Keratinocyte (primary cell): ENCODE measurements around the gene CIDEC. TPM values are rescaled to one million over a fixed set of nuclear protein-coding genes. Genes with fewer than 3 reads are reported as not detected.
A peak's percentile ranks its signal among the peaks of the same experiment; 100 is the strongest.
"Not testable (repeated sequence)": the region's sequence is repeated elsewhere in the genome, so short reads cannot be mapped to it uniquely, and the experiment has no call there.

Source experiments
- DNase-seq: peaks from one replicate; pipeline ENCODE4 v3.0.0-alpha.2; 2011; ENCODE audit warnings: low read depth, missing footprints, low spot score
- FAIRE-seq: peaks from 2 replicates; lab custom pipeline; 2011; peaks lifted over from hg19 to GRCh38; lab: Jason Lieb, UNC
- H2AFZ ChIP-seq: 2 replicates; pipeline ENCODE4 v1.6.0; 2012; ENCODE audit warnings: low read length, control low read depth, inconsistent platforms; ENCODE audit not compliant: control insufficient read depth
- H3K27ac ChIP-seq: 2 replicates; pipeline ENCODE4 v1.5.1; 2011; ENCODE audit warnings: low read length; ENCODE audit not compliant: control insufficient read depth, insufficient read depth
- H3K27me3 ChIP-seq: 3 replicates; pipeline ENCODE4 v1.6.0; 2011; ENCODE audit warnings: low read length; ENCODE audit not compliant: control insufficient read depth, insufficient read depth; ENCODE audit errors: extremely low read depth
- H3K36me3 ChIP-seq, 2 experiments: 2 replicates in 1 of 2; 3 replicates in 1 of 2; pipeline ENCODE4 v1.5.1; 2011; ENCODE audit warnings: low read length in 2 of 2, mild to moderate bottlenecking in 1 of 2; ENCODE audit not compliant: control insufficient read depth in 2 of 2, insufficient read depth in 2 of 2; ENCODE audit errors: extremely low read depth in 1 of 2
- H3K4me1 ChIP-seq: 3 replicates; pipeline ENCODE4 v1.5.1; 2011; ENCODE audit warnings: low read length; ENCODE audit not compliant: control insufficient read depth, insufficient read depth; ENCODE audit errors: extremely low read depth
- H3K4me2 ChIP-seq: 3 replicates; pipeline ENCODE4 v1.6.0; 2011; ENCODE audit warnings: low read depth, low read length; ENCODE audit not compliant: control insufficient read depth, insufficient read depth; ENCODE audit errors: extremely low read depth
- H3K4me3 ChIP-seq, 3 experiments: fragments of 200-600 bp in 1 of 3; sonication (generic) in 1 of 3; 2 replicates in 2 of 3; 3 replicates in 1 of 3; pipeline ENCODE4 v1.5.1; 2011 to 2016; ENCODE audit warnings: low read length in 3 of 3, mild to moderate bottlenecking in 3 of 3, control low read depth in 2 of 3, inconsistent platforms in 1 of 3, low read depth in 1 of 3, mixed read lengths in 1 of 3, mixed run types in 1 of 3, moderate library complexity in 1 of 3; ENCODE audit not compliant: control insufficient read depth in 2 of 3, insufficient read depth in 2 of 3; ENCODE audit errors: extremely low read depth in 1 of 3
- H3K79me2 ChIP-seq: 2 replicates; pipeline ENCODE4 v1.6.0; 2012; ENCODE audit warnings: low read length; ENCODE audit not compliant: control insufficient read depth, insufficient read depth
- H3K9ac ChIP-seq: 3 replicates; pipeline ENCODE4 v1.6.0; 2011; ENCODE audit warnings: low read length; ENCODE audit not compliant: control insufficient read depth, insufficient read depth; ENCODE audit errors: extremely low read depth
- H3K9me1 ChIP-seq: 3 replicates; pipeline ENCODE4 v1.6.0; 2011; ENCODE audit warnings: low read length; ENCODE audit not compliant: control insufficient read depth, insufficient read depth; ENCODE audit errors: extremely low read depth
- H3K9me3 ChIP-seq: 2 replicates; pipeline ENCODE4 v1.5.1; 2012; ENCODE audit warnings: low read depth, low read length; ENCODE audit not compliant: control insufficient read depth
- H4K20me1 ChIP-seq: 3 replicates; pipeline ENCODE4 v1.6.0; 2011; ENCODE audit warnings: low read length; ENCODE audit not compliant: control insufficient read depth, insufficient read depth; ENCODE audit errors: extremely low read depth
- EZH2 ChIP-seq: IDR thresholded peaks from one replicate; pipeline ENCODE4 v1.6.1; 2012; ENCODE audit warnings: inconsistent platforms, mild to moderate bottlenecking, low read length, moderate library complexity
- dilution Hi-C: fragments of 300-500 bp; cut with MboI; formaldehyde crosslinking; loops from one replicate; pipeline ENCODE4 v1.7.0; 2020; ENCODE audit warnings: low sequenced_read_pairs; ENCODE audit not compliant: extremely low pct_ligation_motif_present
- polyA plus RNA-seq, 5 experiments: library from polyadenylated mRNA; depleted of rRNA in 3 of 5; stranded (reverse) in 3 of 5; stranded (forward) in 1 of 5; unstranded in 1 of 5; fragments of >200 nt; gene quantifications; 1 replicate in 1 of 5; 2 replicates in 3 of 5; 3 replicates in 1 of 5; pipeline versions ENCODE4 v1.2.1 to v1.2.3, GENCODE V29; 2011 to 2012; ENCODE audit warnings: missing spikeins in 2 of 5, low read depth in 1 of 5, low replicate concordance in 1 of 5
- TF ChIP-seq, protein P1 (sequence below), 3 experiments: IDR thresholded peaks in 1 of 3; conservative IDR thresholded peaks in 1 of 3; optimal IDR thresholded peaks in 1 of 3; 2 replicates in 2 of 3; 3 replicates in 1 of 3; pipeline versions ENCODE3 to v1.5.1; 2011; ENCODE audit warnings: low read length in 3 of 3, mild to moderate bottlenecking in 3 of 3, moderate library complexity in 2 of 3, control low read depth in 1 of 3, inconsistent platforms in 1 of 3; ENCODE audit not compliant: insufficient read depth in 2 of 3; ENCODE audit errors: extremely low read depth in 1 of 3

CIDEC gene
- polyA plus RNA-seq, 1 donor (not counting 4 experiments of a cell fraction or from before 2014, with no cell fraction given): not detected

DNA sequence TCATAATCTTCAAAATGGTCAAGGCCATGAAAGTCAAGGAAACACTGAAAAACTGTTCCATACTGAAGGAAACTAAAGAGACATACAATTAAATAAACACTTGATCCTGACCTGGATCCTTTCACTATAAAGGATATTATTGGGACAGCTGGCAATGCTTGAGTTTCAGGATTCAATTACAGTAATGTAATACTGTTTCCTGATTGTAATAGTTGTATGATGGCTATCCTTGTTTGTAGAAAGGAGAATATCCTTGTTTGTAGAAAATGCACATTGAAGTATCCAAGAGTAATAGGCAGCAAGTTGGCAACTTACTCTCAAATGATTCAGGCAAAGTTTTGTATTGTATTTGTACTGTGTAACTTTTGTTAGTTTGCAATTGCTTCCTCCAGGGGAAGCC lies 4.6 kb downstream of the CIDEC start:
- no peak overlapping the region for H2AFZ ChIP-seq
- TF ChIP-seq EZH2: no peak
- TF ChIP-seq, protein P1, sequence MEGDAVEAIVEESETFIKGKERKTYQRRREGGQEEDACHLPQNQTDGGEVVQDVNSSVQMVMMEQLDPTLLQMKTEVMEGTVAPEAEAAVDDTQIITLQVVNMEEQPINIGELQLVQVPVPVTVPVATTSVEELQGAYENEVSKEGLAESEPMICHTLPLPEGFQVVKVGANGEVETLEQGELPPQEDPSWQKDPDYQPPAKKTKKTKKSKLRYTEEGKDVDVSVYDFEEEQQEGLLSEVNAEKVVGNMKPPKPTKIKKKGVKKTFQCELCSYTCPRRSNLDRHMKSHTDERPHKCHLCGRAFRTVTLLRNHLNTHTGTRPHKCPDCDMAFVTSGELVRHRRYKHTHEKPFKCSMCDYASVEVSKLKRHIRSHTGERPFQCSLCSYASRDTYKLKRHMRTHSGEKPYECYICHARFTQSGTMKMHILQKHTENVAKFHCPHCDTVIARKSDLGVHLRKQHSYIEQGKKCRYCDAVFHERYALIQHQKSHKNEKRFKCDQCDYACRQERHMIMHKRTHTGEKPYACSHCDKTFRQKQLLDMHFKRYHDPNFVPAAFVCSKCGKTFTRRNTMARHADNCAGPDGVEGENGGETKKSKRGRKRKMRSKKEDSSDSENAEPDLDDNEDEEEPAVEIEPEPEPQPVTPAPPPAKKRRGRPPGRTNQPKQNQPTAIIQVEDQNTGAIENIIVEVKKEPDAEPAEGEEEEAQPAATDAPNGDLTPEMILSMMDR (optimal IDR thresholded peaks at IDR 0.05 in 1 of 3, IDR thresholded peaks at IDR 0.05 in 1 of 3, conservative IDR thresholded peaks at IDR 0.05 in 1 of 3; ENCODE audit: extremely low read depth in 1 of 3, insufficient read depth in 2 of 3, low read length in 3 of 3): no peak
- no peak for FAIRE-seq
- no peak overlapping the region for H3K9ac ChIP-seq
- H3K27ac ChIP-seq: no peak overlapping the region
- no peak for DNase-seq
- H3K27me3 ChIP-seq: no peaks in the 10 kb centered on the region
- dilution Hi-C loops: no loop called here
- H3K9me3 ChIP-seq: no peaks in the 10 kb centered on the region
- H4K20me1 ChIP-seq: no peaks in the 10 kb centered on the region
- H3K4me2 ChIP-seq: no peak overlapping the region
- H3K79me2 ChIP-seq: no peaks in the 10 kb centered on the region
- H3K36me3 ChIP-seq: no peaks in the 10 kb centered on the region
- H3K9me1 ChIP-seq: no peaks in the 10 kb centered on the region
- H3K4me3 ChIP-seq: no peak overlapping the region
- peaks cover 3% of the 10 kb centered on the region for H3K4me1 ChIP-seq

DNA sequence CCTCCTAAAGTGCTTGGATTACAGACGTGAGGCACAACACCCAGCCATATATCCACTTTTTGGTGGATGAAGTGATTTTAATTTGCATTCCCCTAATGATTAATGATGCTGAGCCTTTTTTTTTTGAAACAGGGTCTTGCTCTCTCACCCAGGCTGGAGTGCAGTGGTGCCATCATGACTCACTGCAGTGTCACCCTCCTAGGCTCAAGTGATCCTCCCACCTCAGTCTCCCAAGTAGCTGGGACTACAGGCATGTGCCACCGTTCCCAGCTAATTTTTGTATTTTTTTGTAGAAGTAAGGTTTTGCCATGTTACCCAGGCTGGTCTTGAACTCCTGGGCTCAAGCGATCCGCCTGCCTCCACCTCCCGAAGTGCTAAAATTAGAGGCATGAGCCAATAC lies 8.0 kb downstream of the CIDEC start:
- H3K4me1 ChIP-seq, H3K79me2 ChIP-seq, DNase-seq, H2AFZ ChIP-seq, H3K9me3 ChIP-seq, FAIRE-seq, H3K36me3 ChIP-seq, H3K9me1 ChIP-seq, H3K27ac ChIP-seq, dilution Hi-C loops, H3K9ac ChIP-seq, H3K4me3 ChIP-seq, H3K27me3 ChIP-seq, H3K4me2 ChIP-seq, H4K20me1 ChIP-seq: not testable (repeated sequence)

DNA sequence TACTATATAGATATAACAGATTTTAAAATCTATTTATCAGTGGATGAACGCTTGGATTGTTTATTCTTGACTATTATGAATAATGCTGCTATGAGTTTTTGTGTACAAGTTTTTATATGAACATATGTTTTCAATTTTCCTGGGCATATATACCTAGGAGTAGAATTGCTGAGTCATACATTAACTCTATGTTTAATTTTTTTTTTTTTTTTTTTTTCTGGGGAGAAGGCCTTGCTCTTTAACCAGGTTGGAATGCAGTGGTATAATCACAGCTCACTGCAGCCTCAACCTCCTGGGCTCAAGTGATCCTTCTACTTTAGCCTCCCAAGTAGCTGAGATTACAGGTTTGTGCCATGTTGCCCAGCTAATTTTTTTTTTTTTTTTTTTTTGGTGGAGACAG lies 9.1 kb downstream of the CIDEC start:
- peak overlapping the region; percentile 13 for H3K27ac ChIP-seq
- H3K9ac ChIP-seq: no peak overlapping the region
- H3K9me1 ChIP-seq: no peaks in the 10 kb centered on the region
- H2AFZ ChIP-seq: no peak overlapping the region
- no peak for FAIRE-seq
- dilution Hi-C loops: no loop called here
- H3K4me2 ChIP-seq: no peak overlapping the region
- no peaks in the 10 kb centered on the region for H3K79me2 ChIP-seq
- no peak for TF ChIP-seq EZH2
- H3K4me3 ChIP-seq: no peak overlapping the region
- H3K36me3 ChIP-seq: no peaks in the 10 kb centered on the region
- no peaks in the 10 kb centered on the region for H3K27me3 ChIP-seq
- no peak for DNase-seq
- H4K20me1 ChIP-seq: no peaks in the 10 kb centered on the region
- H3K4me1 ChIP-seq: peaks cover 3% of the 10 kb centered on the region
- no peaks in the 10 kb centered on the region for H3K9me3 ChIP-seq
